Prostate gland (tissue), 2 donors: ENCODE results near the gene DISP2.

ENCODE experiments used
- CTCF ChIP-seq, 4 experiments: fragments of 200-600 bp in 2 of 4; fragments of 450-650 bp in 2 of 4; sonication (generic) in 2 of 4; IDR thresholded peaks; 1 replicate in 3 of 4; 2 replicates in 1 of 4; pipeline ENCODE4 v1.5.1; 2016 to 2019; ENCODE audit warnings: antibody characterized with exemption in 4 of 4, mild to moderate bottlenecking in 2 of 4, moderate library complexity in 2 of 4
- POLR2A ChIP-seq: fragments of 450-650 bp; IDR thresholded peaks from one replicate; pipeline ENCODE4 v1.6.1; 2016; ENCODE audit warnings: antibody characterized with exemption, mild to moderate bottlenecking
- POLR2AphosphoS5 ChIP-seq: sonication (generic); formaldehyde crosslinking; IDR thresholded peaks from one replicate; pipeline ENCODE4 v1.6.1; 2017; ENCODE audit warnings: antibody characterized with exemption

DNA sequence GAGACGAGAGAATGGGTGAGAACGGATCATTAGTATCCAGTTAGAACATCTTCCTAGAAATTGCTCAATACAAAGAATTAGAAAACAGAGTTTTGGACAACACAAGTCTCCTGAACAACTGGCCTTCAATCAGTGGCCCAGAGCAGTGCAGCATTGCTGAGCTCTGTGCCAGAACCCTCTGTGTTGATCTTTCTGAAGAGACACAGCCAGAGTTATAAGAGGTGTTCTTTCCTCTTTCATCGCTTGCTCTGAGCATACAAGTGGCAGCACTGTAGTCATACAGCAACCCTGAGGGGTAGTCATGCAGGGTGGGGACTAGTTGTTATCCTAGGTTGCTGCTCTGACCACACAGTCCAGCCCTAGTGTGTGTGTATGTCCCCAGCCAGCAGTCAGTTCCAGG is 28.5 kb downstream of the DISP2 start:
- TF ChIP-seq CTCF (IDR thresholded peaks at IDR 0.05) (no peak), POLR2A (no peak), POLR2AphosphoS5 (no peak)
